OCI-LY3 (cell line): Measurements from ENCODE around the gene TP53I11.

Source experiments
- H2AFZ ChIP-seq: fragments of 200-600, 300-600 bp; shearing (Covaris generic); 2 replicates; pipeline ENCODE4 v1.6.0; 2014; ENCODE audit warnings: antibody characterized with exemption, low read depth, low read length
- H3K27ac ChIP-seq: fragments of 200-600, 300-600 bp; sonication (generic); 2 replicates; pipeline ENCODE4 v1.5.1; 2014; ENCODE audit warnings: mild to moderate bottlenecking, low read length, moderate library complexity, mixed read lengths
- H3K27me3 ChIP-seq: fragments of 200-600, 300-600 bp; sonication (generic); 2 replicates; pipeline ENCODE4 v1.6.1; 2014; ENCODE audit warnings: low read depth, low read length, mixed read lengths
- H3K36me3 ChIP-seq: fragments of 200-600, 300-600 bp; sonication (generic); replicated peaks from 2 replicates; pipeline ENCODE3; 2014; ENCODE audit warnings: low read depth, low read length, mixed read lengths
- H3K4me1 ChIP-seq: fragments of 300-600, 200-600 bp; sonication (generic); 2 replicates; pipeline ENCODE4 v1.6.1; 2014; ENCODE audit warnings: low read length, mixed read lengths
- H3K4me2 ChIP-seq: fragments of 200-600, 300-600 bp; sonication (generic); 2 replicates; pipeline ENCODE4 v1.6.1; 2014; ENCODE audit warnings: low read length, mixed read lengths
- H3K4me3 ChIP-seq: fragments of 300-600, 200-600 bp; sonication (generic); 2 replicates; pipeline ENCODE4 v1.5.1; 2014; ENCODE audit warnings: antibody characterized with exemption, mild to moderate bottlenecking, low read length, moderate library complexity
- H3K79me2 ChIP-seq: fragments of 300-600, 200-600 bp; shearing (Covaris generic); 2 replicates; pipeline ENCODE4 v1.6.1; 2014; ENCODE audit warnings: mild to moderate bottlenecking, low read length, mixed read lengths
- H3K9ac ChIP-seq: fragments of 300-600, 200-600 bp; shearing (Covaris generic); 2 replicates; pipeline ENCODE4 v1.6.0; 2014; ENCODE audit warnings: mild to moderate bottlenecking, low read length, moderate library complexity
- H3K9me3 ChIP-seq: fragments of 200-600, 300-600 bp; shearing (Covaris generic); 2 replicates; pipeline ENCODE4 v1.6.1; 2014; ENCODE audit warnings: low read length, mixed read lengths; ENCODE audit not compliant: insufficient read depth
- H4K20me1 ChIP-seq: fragments of 200-600, 300-600 bp; sonication (generic); 2 replicates; pipeline ENCODE4 v1.6.1; 2016; ENCODE audit warnings: low read length, mixed read lengths; ENCODE audit not compliant: insufficient read depth
- CTCF ChIP-seq: fragments of 200-600, 300-600 bp; sonication (generic); IDR thresholded peaks from 2 replicates; pipeline ENCODE4 v1.5.1; 2014; ENCODE audit warnings: antibody characterized with exemption, low read length, low read depth
- EZH2phosphoT487 ChIP-seq: fragments of 200-600 bp; shearing (Covaris generic); IDR thresholded peaks from 2 replicates; pipeline ENCODE4 v1.6.1; 2018; ENCODE audit warnings: antibody characterized with exemption, mixed run types, low read depth

TP53I11 gene

DNA sequence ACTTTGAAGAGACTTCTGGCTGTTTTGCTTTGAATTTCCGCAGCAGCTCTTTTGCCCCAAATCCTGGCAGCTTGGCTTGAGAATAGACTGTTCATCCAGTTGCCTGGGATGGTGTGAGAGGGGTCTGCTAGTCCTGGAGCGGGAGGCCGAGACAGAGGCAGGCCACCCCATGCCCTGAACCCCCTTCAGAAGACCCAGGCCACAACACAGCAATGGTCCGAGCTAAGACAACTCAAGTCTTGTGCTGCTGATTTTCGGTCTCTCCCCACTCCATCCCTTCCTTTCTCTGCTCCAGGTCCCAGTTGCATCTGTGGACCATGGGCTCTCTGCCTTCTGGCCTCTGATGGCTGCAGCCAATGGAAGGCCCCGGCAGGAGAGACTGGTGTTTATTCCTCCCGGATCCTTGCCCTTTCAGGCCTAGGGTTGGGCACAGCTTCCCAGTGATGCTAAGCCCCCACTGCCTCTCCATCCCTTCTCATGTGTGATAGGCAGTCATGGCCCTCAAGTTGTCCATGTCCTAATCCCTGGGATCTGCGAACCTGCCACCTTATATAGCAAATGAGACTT lies 31.9 kb upstream of the TP53I11 start:
- Histone ChIP-seq H3K27ac (no peak overlapping the region), H3K4me1 (peaks cover 27% of the 10 kb centered on the region)

DNA sequence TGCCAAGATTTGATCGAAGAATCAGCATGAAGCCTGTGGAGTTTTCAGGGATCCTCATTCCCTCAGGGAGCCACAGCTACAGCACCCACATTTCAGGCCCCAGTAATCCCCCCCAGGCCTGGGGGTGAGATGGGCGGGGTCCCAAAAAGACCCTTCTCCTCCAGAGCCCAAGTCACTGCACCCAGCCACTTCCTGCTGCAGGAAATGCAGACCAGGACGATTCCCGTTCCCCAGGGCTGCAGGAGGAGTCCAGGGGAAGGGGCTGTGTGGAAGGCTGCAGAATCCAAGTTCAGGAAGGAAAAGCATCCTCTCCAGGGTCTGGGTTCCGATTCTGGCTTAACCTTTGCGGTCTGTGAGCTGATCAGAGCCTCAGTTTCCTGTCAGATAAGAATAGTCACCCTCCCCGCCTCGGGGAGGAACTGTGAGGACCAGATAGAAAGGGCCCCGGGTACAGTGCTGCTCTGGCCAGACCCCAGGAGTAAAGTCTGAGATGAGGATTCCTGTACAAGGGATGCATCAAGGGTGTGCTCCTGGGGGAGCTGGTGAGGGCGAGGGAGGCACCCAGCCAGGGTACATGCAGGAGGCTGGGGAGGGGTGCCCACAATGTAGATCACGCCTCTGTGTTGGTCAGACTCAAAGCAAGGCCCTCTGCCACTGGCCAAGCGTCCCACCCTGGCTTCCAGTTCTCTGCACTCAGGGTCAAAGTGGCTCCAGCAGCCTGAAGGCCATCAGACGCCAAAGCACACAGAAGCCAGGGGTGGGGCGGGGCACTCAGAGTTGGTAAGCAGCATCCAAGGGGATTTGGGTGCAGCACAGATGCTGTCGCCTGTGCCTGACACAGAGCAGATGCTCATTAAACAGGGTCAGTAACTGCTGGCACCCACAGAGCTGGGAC lies 30.1 kb upstream of the TP53I11 start:
- no peak overlapping the region for H3K4me3 ChIP-seq
- H3K4me2 ChIP-seq, result no peak overlapping the region
- no peaks in the 10 kb centered on the region for H4K20me1 ChIP-seq
- no peaks in the 10 kb centered on the region for H3K36me3 ChIP-seq
- H3K9me3 ChIP-seq, result no peaks in the 10 kb centered on the region
- H3K27me3 ChIP-seq, result no peaks in the 10 kb centered on the region
- H3K9ac ChIP-seq, result no peak overlapping the region
- TF ChIP-seq CTCF, result no peak
- no peak for TF ChIP-seq EZH2phosphoT487
- H2AFZ ChIP-seq, result no peak overlapping the region
- no peaks in the 10 kb centered on the region for H3K79me2 ChIP-seq
- peaks cover 12% of the 10 kb centered on the region for H3K4me1 ChIP-seq
- H3K27ac ChIP-seq, result no peak overlapping the region

More for the DNA sequence above, 31.9 kb upstream of the TP53I11 start:
- Histone ChIP-seq H2AFZ (no peak overlapping the region), H3K4me2 (no peak overlapping the region), H3K9ac (no peak overlapping the region), H4K20me1 (no peaks in the 10 kb centered on the region), H3K27me3 (no peaks in the 10 kb centered on the region), H3K9me3 (no peaks in the 10 kb centered on the region), H3K79me2 (no peaks in the 10 kb centered on the region), H3K4me3 (no peak overlapping the region), H3K36me3 (no peaks in the 10 kb centered on the region)
- TF ChIP-seq EZH2phosphoT487, result no peak

DNA sequence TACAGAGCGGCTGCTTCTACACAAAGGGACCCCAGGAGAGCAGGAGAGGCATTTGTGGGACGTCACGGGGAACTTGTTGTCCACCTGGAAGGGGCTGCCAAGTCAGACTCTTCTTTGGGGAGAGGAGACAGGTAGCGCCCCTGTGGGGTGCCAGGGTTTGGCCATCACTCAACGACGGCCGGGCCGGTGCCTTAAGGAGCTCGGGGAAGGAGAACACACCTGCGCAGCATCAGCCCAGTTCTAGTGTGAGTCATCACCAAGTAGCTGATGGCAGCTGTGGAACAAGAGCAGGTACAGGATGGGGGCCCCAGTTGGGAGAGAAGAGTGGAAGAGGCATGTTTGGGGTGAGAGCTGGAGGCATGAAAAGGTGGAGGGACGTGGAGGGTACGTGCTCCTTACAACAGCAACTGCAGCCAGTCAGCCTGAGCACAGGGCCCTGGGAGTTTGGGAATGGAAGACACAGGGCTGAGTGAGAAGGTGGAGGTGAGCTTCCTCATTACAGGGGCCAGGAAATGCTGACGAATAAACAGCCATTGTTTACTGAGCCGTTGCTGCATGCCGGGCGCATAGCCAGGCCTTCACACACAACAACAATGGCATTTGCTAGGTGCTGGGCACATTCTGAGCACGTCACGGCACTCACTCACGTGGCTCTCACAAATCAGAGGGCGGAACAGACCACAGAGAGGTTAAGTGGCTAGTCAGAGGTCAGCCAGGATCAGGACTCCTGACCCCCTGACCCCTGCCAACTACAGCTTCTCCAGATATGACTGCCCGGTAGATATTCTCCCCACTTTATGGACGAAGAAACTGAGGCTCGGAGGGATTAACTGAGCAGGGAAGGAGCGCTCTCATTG lies 29.1 kb upstream of the TP53I11 start:
- no peak overlapping the region for H3K4me3 ChIP-seq
- no peak overlapping the region for H3K4me2 ChIP-seq
- no peak overlapping the region for H2AFZ ChIP-seq
- no peaks in the 10 kb centered on the region for H3K79me2 ChIP-seq
- no peaks in the 10 kb centered on the region for H3K36me3 ChIP-seq
- TF ChIP-seq EZH2phosphoT487 (no peak), CTCF (no peak)
- H3K27me3 ChIP-seq, result no peaks in the 10 kb centered on the region
- no peaks in the 10 kb centered on the region for H3K9me3 ChIP-seq
- no peaks in the 10 kb centered on the region for H4K20me1 ChIP-seq
- no peak overlapping the region for H3K9ac ChIP-seq
- H3K27ac ChIP-seq, result no peak overlapping the region
- H3K4me1 ChIP-seq, result peaks cover 11% of the 10 kb centered on the region

DNA sequence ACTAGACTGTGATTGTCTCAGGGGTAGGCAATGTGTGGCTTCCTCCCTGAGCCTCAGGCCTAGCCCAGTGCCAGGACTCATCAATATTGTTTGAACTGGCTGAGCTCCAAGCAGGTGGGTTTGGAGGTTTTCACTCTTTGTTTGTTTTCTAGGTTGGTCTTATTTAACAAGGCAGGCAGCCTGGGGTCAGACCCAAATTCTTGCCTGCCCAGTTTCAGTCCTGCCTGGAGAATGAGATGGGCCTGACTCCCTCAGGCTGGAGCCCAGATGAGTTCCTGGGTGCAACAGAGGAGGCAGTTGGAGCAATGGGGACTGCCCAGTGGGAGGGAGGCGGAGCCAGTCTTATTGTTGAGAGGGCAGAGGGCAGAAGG lies 28.3 kb upstream of the TP53I11 start:
- no peak overlapping the region for H3K27ac ChIP-seq
- no peak overlapping the region for H2AFZ ChIP-seq

More for the DNA sequence above, 28.3 kb upstream of the TP53I11 start:
- no peak overlapping the region for H3K9ac ChIP-seq
- peaks cover 6% of the 10 kb centered on the region for H3K4me1 ChIP-seq
- H3K36me3 ChIP-seq, result no peaks in the 10 kb centered on the region
- no peaks in the 10 kb centered on the region for H4K20me1 ChIP-seq
- no peaks in the 10 kb centered on the region for H3K9me3 ChIP-seq
- no peak overlapping the region for H3K4me2 ChIP-seq
- TF ChIP-seq EZH2phosphoT487 (no peak), CTCF (no peak)
- no peak overlapping the region for H3K4me3 ChIP-seq
- H3K79me2 ChIP-seq, result no peaks in the 10 kb centered on the region
- H3K27me3 ChIP-seq, result no peaks in the 10 kb centered on the region
